ENCODE measurements around the gene TTC7B.
"Not testable (repeated sequence)": the region's sequence is repeated elsewhere in the genome, so short reads cannot be mapped to it uniquely, and the experiment has no call there.

TTC7B gene

GRCh38 chr14:90849787-90850444 lies 33.7 kb upstream of the TTC7B start:
- H3K27ac ChIP-seq: no peak overlapping the region
- TF ChIP-seq, protein P1, sequence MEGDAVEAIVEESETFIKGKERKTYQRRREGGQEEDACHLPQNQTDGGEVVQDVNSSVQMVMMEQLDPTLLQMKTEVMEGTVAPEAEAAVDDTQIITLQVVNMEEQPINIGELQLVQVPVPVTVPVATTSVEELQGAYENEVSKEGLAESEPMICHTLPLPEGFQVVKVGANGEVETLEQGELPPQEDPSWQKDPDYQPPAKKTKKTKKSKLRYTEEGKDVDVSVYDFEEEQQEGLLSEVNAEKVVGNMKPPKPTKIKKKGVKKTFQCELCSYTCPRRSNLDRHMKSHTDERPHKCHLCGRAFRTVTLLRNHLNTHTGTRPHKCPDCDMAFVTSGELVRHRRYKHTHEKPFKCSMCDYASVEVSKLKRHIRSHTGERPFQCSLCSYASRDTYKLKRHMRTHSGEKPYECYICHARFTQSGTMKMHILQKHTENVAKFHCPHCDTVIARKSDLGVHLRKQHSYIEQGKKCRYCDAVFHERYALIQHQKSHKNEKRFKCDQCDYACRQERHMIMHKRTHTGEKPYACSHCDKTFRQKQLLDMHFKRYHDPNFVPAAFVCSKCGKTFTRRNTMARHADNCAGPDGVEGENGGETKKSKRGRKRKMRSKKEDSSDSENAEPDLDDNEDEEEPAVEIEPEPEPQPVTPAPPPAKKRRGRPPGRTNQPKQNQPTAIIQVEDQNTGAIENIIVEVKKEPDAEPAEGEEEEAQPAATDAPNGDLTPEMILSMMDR (conservative IDR thresholded peaks at IDR 0.05): no peak

- no peak overlapping the region for H3K27ac ChIP-seq
- TF ChIP-seq, protein P1 (conservative IDR thresholded peaks at IDR 0.05): no peak
These were observed 32.9 kb upstream of the TTC7B start for GRCh38 chr14:90848944-90849731.

GRCh38 chr14:90846511-90846910 lies 30.3 kb upstream of the TTC7B start:
- no peak overlapping the region for H3K27ac ChIP-seq
- TF ChIP-seq, protein P1 (conservative IDR thresholded peaks at IDR 0.05): no peak

DNA sequence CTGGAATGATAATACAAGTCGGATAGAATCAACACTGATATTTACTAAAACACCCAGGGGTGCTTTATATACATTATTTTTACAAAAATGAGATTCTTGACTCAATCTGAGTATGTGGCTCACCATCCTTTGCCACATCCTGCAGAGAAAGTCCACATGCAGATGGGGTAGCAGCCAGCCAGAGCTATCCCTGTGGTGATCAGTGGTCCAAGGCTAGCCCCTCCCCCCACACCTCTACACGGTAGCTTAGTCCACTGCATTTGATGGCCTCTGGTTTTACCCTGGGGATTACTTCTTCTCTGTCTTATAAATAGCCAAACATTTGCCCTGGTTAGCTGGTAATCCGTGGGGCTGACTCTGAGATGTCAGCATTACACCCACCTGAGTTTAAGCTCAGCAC lies 28.1 kb upstream of the TTC7B start:
- TF ChIP-seq, protein P1 (conservative IDR thresholded peaks at IDR 0.05): no peak
- no peak overlapping the region for H3K27ac ChIP-seq

GRCh38 chr14:90842726-90843125 lies 26.5 kb upstream of the TTC7B start:
- no peak overlapping the region for H3K27ac ChIP-seq
- TF ChIP-seq, protein P1 (conservative IDR thresholded peaks at IDR 0.05): no peak

DNA sequence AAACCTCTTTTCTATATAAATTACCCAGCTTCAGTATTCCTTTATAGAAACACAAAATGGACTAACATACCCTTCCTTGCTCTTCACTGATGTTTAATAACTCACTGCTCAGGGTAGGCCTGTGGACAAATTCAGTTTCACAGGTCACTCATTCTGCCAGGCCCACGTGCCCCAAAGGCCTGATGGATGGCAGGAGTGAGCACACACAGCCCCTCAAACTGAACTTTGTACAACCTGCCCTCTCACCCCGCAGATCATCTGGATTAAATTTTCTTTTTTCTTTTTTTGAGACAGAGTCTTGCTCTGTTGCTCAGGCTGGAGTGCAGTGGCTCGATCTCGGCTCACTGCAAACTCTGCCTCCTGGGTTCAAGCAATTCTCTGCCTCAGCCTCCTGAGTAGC lies 24.4 kb upstream of the TTC7B start:
- H3K27ac ChIP-seq: not testable (repeated sequence)

DNA sequence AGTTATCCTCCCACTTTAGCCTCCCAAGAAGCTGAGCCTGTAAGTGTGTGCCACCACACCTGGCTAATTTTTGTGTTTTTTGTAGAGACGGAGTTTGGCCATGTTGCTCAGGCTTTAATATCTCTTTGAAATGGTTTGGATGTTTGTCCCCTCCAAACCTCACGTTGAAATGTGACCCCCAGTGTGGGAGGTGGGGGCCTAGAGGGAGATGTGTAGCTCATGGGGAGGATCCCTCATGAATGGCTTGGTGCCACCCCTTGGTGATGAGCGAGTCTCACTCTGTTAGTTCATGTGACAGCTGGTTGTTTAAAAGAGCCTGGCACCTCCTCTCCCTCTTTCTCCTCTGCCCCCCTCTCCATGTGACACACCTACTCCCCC lies 23.6 kb upstream of the TTC7B start:
- TF ChIP-seq, protein P1 (conservative IDR thresholded peaks at IDR 0.05): no peak
- H3K27ac ChIP-seq: no peak overlapping the region
